Fibroblast of peridontal ligament (primary cell): ENCODE results near the gene PSTPIP2.
"Not testable (repeated sequence)": the region's sequence is repeated elsewhere in the genome, so short reads cannot be mapped to it uniquely, and the experiment has no call there.

Experiments
- DNase-seq: peaks from one replicate; pipeline ENCODE4 v3.0.0-alpha.2; 2010; ENCODE audit errors: extremely low read depth

The PSTPIP2 gene

GRCh38 chr18:45991788-45992187 lies 80.3 kb downstream of the PSTPIP2 start:
- no peak for DNase-seq

DNA sequence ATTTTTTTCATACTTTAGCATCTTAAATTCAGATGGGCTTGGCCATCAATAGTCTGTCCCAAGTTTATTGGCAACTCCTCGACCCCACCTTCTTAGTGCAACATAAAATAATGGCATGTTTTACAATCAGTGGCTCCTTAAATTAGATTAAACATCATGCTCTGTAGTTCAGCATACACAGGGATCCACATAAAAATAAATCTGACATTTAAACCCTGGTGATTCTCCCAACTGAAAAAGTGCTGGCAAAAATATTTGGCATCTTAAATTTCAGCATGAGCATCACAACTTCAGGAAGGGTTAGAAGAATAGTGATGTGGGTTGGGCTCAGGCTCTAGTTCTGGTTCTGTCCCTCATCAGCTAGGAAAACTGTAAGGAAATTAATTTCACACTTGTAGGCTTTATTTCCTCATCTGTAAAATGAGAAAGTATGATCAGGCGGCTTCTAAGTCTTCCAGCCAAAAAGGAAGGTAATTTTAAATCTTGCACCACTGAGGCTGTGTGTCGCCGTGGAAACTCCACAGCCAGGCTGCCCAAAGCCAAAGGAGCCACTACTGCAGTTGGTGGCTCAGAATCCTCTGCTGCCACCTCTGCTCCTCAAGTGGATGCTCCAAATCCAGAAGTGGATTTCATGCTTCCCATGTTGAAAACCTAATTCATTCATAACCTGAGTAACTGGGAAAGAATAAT lies 87.4 kb downstream of the PSTPIP2 start:
- no peak for DNase-seq

- DNase-seq: no peak
These were observed 90.2 kb downstream of the PSTPIP2 start for GRCh38 chr18:45981821-45982220.

DNA sequence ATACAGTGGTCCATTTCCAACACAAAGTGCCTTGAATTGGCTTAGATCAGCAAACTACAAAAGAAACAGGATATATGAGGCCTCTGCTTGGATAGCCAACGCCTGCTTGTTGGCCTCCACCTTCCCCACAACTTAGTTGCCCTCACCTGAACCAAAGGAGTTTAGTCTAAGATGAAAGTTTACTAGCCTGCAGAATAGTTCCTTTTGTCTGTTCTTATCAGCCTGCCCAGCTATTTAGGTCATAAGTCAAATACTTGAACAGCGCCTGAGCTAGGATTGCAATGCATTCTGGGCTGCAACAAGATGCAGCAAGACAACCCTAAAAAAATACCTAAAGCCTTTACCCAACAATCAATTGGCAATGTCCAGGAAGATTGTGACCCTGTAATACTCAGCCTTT lies 91.8 kb downstream of the PSTPIP2 start:
- no peak for DNase-seq

- DNase-seq: no peak
These were observed 94.0 kb downstream of the PSTPIP2 start for GRCh38 chr18:45978084-45978483.

GRCh38 chr18:45976974-45977373 lies 95.1 kb downstream of the PSTPIP2 start:
- DNase-seq: no peak

DNA sequence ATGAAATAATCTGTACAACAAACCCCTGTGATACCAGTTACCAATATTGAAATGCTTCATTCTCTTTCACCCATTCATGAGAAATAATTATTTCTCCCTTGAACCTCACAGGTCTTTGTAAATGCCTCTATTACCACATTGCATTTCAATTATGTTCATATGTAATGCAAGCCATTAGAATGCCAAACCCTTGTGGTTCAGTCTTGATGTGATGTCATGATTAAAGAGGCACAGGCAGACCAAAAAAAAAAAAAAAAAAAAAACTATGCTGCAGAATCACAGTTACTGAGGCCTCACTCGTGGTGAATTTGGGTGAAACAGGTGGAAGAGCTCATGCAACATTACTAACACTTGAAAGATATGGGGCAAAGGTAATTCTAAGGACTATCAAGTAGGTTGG lies 95.5 kb downstream of the PSTPIP2 start:
- DNase-seq: peak; percentile 80

- peak; percentile 95 for DNase-seq
These were observed 97.9 kb downstream of the PSTPIP2 start for GRCh38 chr18:45974088-45974536.

- DNase-seq: peak; percentile 92
These were observed 104.9 kb downstream of the PSTPIP2 start, which contains the start of gene EPG5 for GRCh38 chr18:45967007-45967706. Gene EPG5, minus strand, starts transcription at chr18:45967329. Its CDS starts 90 bp downstream, at chr18:45967239.

- DNase-seq: not testable (repeated sequence)
These were observed 107.1 kb downstream of the PSTPIP2 start for GRCh38 chr18:45964913-45965312.

DNA sequence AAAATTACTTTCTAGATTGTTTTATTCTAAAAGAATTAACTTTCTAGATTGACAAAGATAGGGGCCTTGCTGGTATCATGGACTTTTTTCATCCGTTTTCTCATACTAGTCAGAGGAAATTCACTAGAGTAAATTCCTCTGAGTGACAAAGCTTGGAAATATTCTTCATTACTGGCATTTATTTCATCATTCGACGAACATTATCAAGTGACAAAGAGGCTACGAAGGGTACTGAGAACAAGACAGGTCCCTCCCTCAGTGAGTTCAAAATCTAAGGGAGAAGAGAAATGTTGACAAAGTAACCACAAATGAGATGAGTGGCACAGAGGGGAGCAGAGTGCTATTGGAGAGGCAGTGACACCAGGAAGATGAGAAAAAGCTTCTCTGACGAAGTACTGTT lies 109.2 kb downstream of the PSTPIP2 start:
- peak; percentile 64 for DNase-seq

DNA sequence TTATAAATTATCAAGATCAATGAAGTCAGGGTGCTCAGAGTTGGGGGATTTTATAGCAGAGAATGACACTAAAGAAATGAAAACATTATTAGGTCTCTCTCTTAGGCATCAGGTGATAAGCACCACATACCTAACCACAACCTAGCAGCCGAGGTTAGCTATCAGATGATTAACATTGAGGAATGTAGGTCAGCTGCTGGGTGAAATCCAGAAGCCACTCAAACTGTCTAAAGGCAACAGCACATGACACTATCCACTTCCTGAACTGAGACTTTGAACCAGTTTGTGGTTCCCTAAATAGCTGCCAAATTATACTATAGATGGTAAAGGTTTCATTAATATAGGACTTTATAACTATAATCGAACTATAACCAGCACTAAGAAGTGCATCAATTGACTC lies 109.6 kb downstream of the PSTPIP2 start:
- no peak for DNase-seq

DNA sequence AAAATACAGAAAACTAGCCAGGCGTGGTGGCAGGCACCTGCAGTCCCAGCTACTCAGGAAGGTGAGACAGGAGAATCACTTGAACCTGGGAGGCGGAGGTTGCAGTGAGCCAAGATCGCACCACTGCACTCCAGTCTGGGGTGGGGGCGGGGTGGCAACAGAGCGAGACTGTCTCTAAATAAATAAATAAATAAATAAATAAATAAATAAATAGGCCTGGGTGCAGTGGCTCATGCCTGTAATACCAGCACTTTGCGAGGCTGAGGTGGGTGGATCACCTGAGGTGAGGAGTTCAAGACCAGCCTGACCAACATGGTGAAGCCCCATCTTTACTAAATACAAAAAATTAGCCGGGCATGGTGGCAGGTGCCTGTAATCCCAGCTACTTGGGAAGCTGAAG lies 112.6 kb downstream of the PSTPIP2 start:
- DNase-seq: not testable (repeated sequence)

DNA sequence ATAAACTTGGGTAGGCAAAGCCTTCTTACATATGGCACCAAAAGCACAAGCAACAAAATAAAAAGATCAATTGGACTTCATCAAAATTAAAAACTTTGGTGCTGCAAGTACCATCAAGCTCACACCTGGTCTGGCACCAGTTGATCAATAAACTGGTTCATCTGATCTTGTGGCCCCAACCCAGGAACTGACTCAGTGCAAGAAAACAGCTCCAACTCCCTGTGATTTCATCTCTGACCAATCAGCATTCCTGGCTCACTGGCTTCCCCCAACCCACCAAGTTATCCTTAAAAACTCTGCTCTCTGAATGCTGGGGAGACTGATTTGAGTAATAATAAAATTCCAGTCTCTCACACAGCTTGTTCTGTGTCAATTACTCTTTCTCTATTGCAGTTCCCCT lies 113.3 kb downstream of the PSTPIP2 start:
- no peak for DNase-seq

DNA sequence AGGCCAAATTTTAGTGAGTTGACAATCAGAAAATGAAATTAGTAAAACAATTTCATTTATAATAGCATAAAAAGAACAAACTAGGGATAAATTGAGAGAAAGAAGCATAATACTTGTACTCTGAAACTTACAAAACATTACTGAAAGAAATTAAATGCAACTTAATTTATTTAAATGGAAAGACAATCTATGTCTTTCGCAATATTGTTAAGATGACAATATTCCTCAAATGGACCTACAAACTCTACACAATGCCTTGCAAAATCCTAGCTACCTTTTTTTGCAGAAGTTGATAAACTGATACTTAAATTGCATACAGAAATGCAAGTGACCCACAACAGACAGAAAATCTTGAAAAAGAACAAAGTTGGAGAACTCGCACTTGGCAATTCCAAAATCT lies 114.0 kb downstream of the PSTPIP2 start:
- DNase-seq: no peak

DNA sequence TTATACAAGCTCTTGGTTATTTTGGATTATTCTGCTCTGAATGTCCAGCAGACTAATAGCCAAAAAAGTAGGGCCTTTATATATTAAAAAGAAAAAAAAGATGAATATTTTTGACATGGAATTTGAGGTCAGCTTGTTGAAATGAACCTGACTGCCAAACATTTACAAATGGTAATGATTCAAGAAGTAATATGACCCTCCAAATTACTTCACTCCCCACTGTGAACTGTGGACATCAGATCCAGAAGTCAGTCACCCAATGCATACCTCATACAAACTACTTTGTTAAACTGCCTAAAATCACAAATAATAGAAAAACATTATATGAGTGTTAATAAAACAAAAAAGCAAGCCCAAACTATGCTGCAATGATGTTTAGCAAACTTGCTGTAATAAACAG lies 115.0 kb downstream of the PSTPIP2 start:
- DNase-seq: peak; percentile 89

GRCh38 chr18:45954070-45954934 lies 117.8 kb downstream of the PSTPIP2 start:
- DNase-seq: peak; percentile 93

DNA sequence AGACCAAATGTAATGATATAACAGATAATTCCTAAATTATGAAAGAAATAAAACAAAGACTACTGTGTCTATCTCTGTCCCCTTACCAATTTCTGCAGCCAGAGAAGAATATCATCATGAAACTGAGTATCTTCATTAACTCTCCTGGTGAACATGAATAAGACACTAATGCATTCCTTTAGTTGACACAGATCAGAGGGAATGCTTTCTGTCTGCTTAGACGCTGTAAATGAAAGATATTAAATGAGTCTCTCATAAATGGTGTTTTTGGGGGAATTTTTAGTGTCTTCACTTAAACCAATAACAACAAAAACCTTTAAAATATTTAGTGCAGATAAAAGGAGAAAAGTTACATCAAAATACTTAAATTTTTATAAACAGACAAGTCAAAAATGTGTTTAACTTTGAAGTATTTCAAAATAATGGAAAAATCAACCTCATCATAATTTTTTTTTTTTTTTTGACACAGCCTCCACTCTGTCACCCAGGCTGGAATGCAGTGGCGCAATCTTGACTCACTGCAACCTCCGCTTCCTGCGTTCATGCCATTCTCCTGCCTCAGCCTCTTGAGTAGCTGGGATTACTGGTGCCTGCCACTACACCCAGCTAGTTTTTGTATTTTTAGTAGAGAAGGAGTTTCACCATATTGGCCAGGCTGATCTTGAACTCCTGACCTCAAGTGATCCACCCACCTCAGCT lies 120.9 kb downstream of the PSTPIP2 start:
- peak; percentile 86 for DNase-seq

DNA sequence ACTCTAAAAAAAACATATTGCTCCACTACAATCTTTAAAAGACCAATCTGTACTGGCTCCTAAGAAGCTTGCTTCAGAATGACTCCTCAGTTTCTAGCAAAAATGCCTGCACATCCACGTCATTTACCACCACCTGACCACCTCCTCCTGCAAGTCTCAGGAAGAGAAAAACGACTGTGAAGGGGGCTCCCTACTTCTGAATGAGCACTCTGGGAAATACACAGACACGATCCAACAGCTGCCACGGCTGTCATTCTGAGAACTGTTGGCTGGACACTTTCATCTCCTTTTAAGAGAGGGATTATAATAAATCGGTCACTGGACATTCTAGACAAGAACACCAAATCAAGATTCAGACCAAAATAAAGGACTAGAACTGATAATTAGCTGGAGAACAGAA lies 126.4 kb downstream of the PSTPIP2 start:
- no peak for DNase-seq

GRCh38 chr18:45940724-45941123 lies 131.3 kb downstream of the PSTPIP2 start:
- DNase-seq: no peak

GRCh38 chr18:45939236-45939635 lies 132.8 kb downstream of the PSTPIP2 start:
- DNase-seq: no peak

- no peak for DNase-seq
These were observed 133.5 kb downstream of the PSTPIP2 start for GRCh38 chr18:45938488-45938935.
